ENCODE measurements around the gene CLEC9A. TPM values are rescaled to one million over a fixed set of nuclear protein-coding genes. Genes with fewer than 3 reads are reported as not detected.

CLEC9A gene
- total RNA-seq, 6 donors from 2014 or later = 0.31 to 0.89 (median 0.57) TPM; not detected in 3

GRCh38 chr12:10012630-10013330 lies 17.7 kb upstream of the CLEC9A start:
- H3K27me3 ChIP-seq = no peaks in the 10 kb centered on the region
- no peak overlapping the region for H3K27ac ChIP-seq
- no peak for TF ChIP-seq CTCF (IDR thresholded peaks at IDR 0.05)
- no peak for TF ChIP-seq POLR2A (IDR thresholded peaks at IDR 0.05)
- TF ChIP-seq POLR2AphosphoS5 (IDR thresholded peaks at IDR 0.05) = no peak
- TF ChIP-seq EP300 (IDR thresholded peaks at IDR 0.05) = no peak
- no peaks in the 10 kb centered on the region for H3K4me1 ChIP-seq
- ATAC-seq (ENCODE audit: low FRiP score in 2 of 2) (no peak), DNase-seq (no peak)
- H3K4me3 ChIP-seq = no peak overlapping the region
- WGBS, 2 donors = 68 to 74% methylated on average over 6 of the region's 6 CpGs
- no peaks in the 10 kb centered on the region for H3K9me3 ChIP-seq
- no peaks in the 10 kb centered on the region for H3K36me3 ChIP-seq

GRCh38 chr12:10015450-10015849 lies 15.0 kb upstream of the CLEC9A start:
- H3K4me1 ChIP-seq = no peaks in the 10 kb centered on the region
- 86 to 91% methylated on average over 4 of the region's 4 CpGs for WGBS, 2 donors
- no peak overlapping the region for H3K27ac ChIP-seq
- no peak for ATAC-seq (ENCODE audit: low FRiP score in 2 of 2)
- TF ChIP-seq POLR2AphosphoS5 (IDR thresholded peaks at IDR 0.05) (no peak), CTCF (IDR thresholded peaks at IDR 0.05) (no peak), EP300 (IDR thresholded peaks at IDR 0.05) (no peak), POLR2A (IDR thresholded peaks at IDR 0.05) (no peak)
- no peaks in the 10 kb centered on the region for H3K27me3 ChIP-seq
- H3K36me3 ChIP-seq = no peaks in the 10 kb centered on the region
- H3K9me3 ChIP-seq = no peaks in the 10 kb centered on the region
- DNase-seq = no peak
- H3K4me3 ChIP-seq = no peak overlapping the region

- Histone ChIP-seq H3K36me3 (no peaks in the 10 kb centered on the region), H3K4me3 (no peak overlapping the region), H3K27me3 (no peaks in the 10 kb centered on the region), H3K27ac (no peak overlapping the region), H3K9me3 (no peaks in the 10 kb centered on the region), H3K4me1 (no peaks in the 10 kb centered on the region)
- ATAC-seq (ENCODE audit: low FRiP score in 2 of 2) (no peak), DNase-seq (no peak)
- no peak for TF ChIP-seq POLR2AphosphoS5 (IDR thresholded peaks at IDR 0.05)
- TF ChIP-seq CTCF (IDR thresholded peaks at IDR 0.05) = no peak
- no peak for TF ChIP-seq EP300 (IDR thresholded peaks at IDR 0.05)
- WGBS, 2 donors = 0 to 4% methylated on average over 1 of the region's 1 CpG
Measured at GRCh38 chr12:10016881-10017280, 13.6 kb upstream of the CLEC9A start.

- Histone ChIP-seq H3K27me3 (no peaks in the 10 kb centered on the region), H3K36me3 (no peaks in the 10 kb centered on the region), H3K27ac (no peak overlapping the region), H3K4me1 (no peaks in the 10 kb centered on the region), H3K4me3 (no peak overlapping the region), H3K9me3 (no peaks in the 10 kb centered on the region)
- TF ChIP-seq CTCF (IDR thresholded peaks at IDR 0.05) = no peak
- TF ChIP-seq POLR2A (IDR thresholded peaks at IDR 0.05) = no peak
- TF ChIP-seq POLR2AphosphoS5 (IDR thresholded peaks at IDR 0.05) = no peak
- no peak for TF ChIP-seq EP300 (IDR thresholded peaks at IDR 0.05)
- ATAC-seq (ENCODE audit: low FRiP score in 2 of 2) (no peak), DNase-seq (no peak)
- WGBS, 2 donors = 52 to 56% methylated on average over 5 of the region's 5 CpGs
Measured at GRCh38 chr12:10018386-10018785, 12.1 kb upstream of the CLEC9A start.

GRCh38 chr12:10021342-10021741 lies 9.1 kb upstream of the CLEC9A start:
- ATAC-seq (ENCODE audit: low FRiP score in 2 of 2) = no peak
- 82 to 89% methylated on average over 3 of the region's 3 CpGs for WGBS, 2 donors
- TF ChIP-seq CTCF (IDR thresholded peaks at IDR 0.05) (no peak), EP300 (IDR thresholded peaks at IDR 0.05) (no peak), POLR2AphosphoS5 (IDR thresholded peaks at IDR 0.05) (no peak), POLR2A (IDR thresholded peaks at IDR 0.05) (no peak)

More at GRCh38 chr12:10021342-10021741, 9.1 kb upstream of the CLEC9A start:
- Histone ChIP-seq H3K9me3 (no peaks in the 10 kb centered on the region), H3K27ac (no peak overlapping the region), H3K27me3 (no peaks in the 10 kb centered on the region), H3K4me1 (no peaks in the 10 kb centered on the region), H3K36me3 (no peaks in the 10 kb centered on the region), H3K4me3 (no peak overlapping the region)
- DNase-seq = no peak
